NOMO-1 (cell line): ENCODE measurements around the gene TYK2.
A peak's percentile ranks its signal among the peaks of the same experiment; 100 is the strongest.
"Not testable (repeated sequence)": the region's sequence is repeated elsewhere in the genome, so short reads cannot be mapped to it uniquely, and the experiment has no call there.

Experiments
- DNase-seq, 2 experiments: peaks; one replicate each; lab custom pipeline; 2025; ENCODE audit not compliant: unreplicated experiment in 2 of 2; lab: John Stamatoyannopoulos, UW

Gene TYK2

DNA sequence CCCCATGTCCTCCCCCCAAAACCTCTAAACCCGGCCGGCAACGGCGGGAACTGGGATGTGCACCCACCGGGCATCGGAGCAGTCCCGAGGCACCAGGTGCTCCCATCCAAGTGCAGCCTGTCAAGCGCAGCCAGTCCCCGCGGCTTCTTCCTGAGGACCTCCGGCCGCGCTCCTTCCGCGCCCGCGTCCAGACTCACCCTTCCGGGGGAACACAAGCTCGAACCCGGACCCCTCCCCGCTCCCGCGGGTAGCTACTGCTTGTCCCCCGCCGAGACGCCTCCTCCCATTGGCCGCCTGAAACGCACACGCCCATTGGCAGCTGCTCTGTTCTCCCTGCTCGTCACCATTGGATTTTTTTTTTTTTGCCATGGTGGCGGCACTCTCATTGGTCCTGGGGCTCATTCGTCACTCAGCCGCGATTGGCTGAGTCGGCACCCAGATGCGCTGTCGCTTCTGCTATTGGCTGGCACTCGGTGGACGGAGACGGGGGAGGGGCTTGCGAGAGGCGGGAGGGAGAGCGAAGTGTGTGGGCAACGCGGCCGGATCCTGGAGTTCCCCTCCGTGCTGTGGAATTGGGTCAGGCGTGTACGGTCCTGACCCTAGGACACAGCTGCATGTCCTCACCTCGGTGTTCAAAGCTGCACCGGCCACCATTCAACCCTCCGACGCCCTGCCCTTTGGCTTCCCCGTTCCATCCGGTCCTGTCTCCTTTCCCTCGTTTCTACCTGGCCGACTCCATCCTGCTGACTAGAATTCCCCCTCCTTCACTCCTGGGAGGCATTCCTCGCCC is at the start of gene TYK2:
TYK2 (minus strand) TSS at position 260 of the 790 bp plus-strand sequence. CDS start 2,166 bp downstream, outside the sequence.
- peak; percentile 95 to 97 for DNase-seq

- DNase-seq = no peak
Measured at GRCh38 chr19:10428996-10429381, 48.6 kb upstream of the TYK2 start.

DNA sequence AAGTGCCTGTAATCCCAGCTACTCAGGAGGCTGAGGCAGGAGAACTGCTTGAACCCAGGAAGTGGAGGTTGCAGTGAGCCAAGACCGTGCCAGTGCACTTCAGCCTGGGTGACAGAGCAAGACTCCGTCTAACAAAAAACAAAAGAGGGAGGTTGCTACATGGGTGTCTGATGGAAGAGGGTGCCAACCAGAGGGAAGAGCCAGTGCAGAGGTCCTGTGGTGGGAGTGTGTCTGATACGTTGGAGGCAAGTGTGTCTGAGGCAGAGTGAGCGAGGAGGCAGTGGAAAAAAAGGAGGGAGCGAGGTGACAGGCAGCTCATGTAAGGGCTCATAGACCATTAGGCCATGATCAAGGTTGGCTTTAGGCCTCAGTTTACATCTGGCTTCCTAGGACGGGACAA is 46.8 kb upstream of the TYK2 start:
- no peak for DNase-seq

- DNase-seq = peak; percentile 22 to 36
Measured at GRCh38 chr19:10424011-10424637, 43.8 kb upstream of the TYK2 start.

- DNase-seq = no peak
Measured at GRCh38 chr19:10422846-10423245, 42.5 kb upstream of the TYK2 start.

DNA sequence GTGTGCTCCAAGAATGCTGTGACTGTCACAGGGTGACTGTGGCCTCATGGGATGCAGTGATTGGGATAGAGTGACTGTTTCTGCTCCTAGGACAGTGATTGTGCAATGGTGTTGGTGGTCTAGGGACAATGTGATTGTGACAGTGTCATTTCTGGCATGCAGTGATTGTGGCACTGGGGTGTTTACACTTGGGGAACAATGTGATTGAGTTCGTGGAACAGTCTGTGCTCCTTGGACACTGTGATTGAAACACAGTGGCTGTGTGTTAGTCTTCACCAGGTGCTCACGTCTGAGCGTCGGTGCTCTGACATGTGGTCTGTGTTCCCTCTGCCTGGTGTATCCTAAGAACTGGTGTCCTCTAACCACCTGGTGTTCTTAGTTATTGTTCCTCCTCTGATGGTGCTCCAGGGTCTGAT is 41.7 kb upstream of the TYK2 start:
- no peak for DNase-seq

- DNase-seq = no peak
Measured at GRCh38 chr19:10421240-10422045, 41.1 kb upstream of the TYK2 start.

DNA sequence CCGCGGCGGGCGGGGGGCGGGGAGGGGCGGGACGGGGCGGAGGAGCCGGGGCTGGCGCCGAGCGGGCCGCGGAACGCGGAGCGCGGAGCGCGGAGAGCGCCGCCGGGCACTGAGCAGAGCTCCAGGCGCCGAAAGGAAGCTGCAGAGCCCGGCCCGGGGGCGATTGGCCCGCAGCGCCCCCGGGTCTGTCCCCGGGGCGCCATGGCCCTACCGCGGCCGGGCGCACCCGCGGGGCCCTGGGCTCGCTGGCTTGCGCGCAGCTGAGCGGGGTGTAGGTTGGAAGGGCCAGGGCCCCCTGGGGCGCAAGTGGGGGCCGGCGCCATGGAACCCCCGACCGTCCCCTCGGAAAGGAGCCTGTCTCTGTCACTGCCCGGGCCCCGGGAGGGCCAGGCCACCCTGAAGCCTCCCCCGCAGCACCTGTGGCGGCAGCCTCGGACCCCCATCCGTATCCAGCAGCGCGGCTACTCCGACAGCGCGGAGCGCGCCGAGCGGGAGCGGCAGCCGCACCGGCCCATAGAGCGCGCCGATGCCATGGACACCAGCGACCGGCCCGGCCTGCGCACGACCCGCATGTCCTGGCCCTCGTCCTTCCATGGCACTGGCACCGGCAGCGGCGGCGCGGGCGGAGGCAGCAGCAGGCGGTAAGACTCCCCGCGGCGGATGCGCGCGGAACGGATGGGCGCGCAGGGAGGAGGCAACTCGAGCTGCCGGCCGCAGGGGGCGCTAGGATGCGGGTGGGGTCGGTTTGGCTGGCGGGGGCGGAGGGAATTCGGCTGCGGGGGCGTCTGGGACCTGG is 40.3 kb upstream of the TYK2 start, which contains the start of gene PDE4A:
PDE4A (plus strand) TSS at position 95 of the 796 bp plus-strand sequence; CDS start at position 322, 227 bp downstream.
- DNase-seq = peak; percentile 25 to 49

- DNase-seq = no peak
Measured at GRCh38 chr19:10419646-10420443, 39.5 kb upstream of the TYK2 start.

- DNase-seq = no peak
Measured at GRCh38 chr19:10419200-10419645, 38.9 kb upstream of the TYK2 start.

GRCh38 chr19:10418485-10419199 is 38.3 kb upstream of the TYK2 start:
- no peak for DNase-seq

- no peak for DNase-seq
Measured at GRCh38 chr19:10418235-10418484, 37.8 kb upstream of the TYK2 start.

DNA sequence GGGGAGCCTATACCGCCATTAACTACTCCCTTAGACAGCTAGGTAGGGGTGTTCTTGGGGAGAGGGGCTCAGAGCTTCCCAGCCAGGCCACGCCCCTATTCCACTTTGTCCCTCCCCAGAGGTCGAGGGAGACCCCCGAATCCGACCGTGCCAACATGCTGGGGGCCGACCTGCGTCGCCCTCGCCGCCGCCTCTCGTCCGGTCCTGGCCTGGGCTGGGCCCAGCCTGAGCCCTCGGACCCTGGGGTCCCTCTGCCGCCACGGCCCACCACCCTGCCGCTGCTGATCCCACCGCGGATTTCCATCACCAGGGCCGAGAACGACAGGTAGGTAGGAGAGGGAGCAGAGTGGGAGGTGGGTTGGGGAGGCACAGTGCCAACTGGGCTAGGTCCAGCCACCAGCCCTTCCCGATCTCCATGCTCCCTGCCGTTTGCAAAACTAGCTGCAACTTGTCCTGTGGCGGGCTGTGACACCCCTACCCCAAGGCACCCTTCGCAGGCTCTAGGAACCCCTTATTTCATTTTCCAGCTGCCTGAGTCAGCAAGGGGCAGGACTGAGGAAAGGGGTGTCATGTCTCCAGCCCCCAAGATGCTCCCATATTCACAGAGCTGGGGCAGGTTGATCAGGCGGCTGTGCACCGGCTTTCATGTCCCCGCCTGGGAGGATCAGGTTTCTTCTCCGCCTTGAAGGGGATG is 37.3 kb upstream of the TYK2 start:
- no peak for DNase-seq

GRCh38 chr19:10416380-10417257 is 36.2 kb upstream of the TYK2 start:
- DNase-seq = peak; percentile 87 to 93

- DNase-seq = no peak
Measured at GRCh38 chr19:10416083-10416379, 35.7 kb upstream of the TYK2 start.

- peak in 1 of 2 experiments; percentile 36 for DNase-seq
Measured at GRCh38 chr19:10412257-10412977, 32.0 kb upstream of the TYK2 start.

- not testable (repeated sequence) for DNase-seq
Measured at GRCh38 chr19:10411224-10411623, 30.9 kb upstream of the TYK2 start.
